Measurements from ENCODE around the gene YJEFN3. TPM values are rescaled to one million over a fixed set of nuclear protein-coding genes. Genes with fewer than 3 reads are reported as not detected.
A peak's percentile ranks its signal among the peaks of the same experiment; 100 is the strongest.

The YJEFN3 gene
- total RNA-seq, 4 donors from 2014 or later: 1.2 to 3.3 (median 2.8) TPM

DNA sequence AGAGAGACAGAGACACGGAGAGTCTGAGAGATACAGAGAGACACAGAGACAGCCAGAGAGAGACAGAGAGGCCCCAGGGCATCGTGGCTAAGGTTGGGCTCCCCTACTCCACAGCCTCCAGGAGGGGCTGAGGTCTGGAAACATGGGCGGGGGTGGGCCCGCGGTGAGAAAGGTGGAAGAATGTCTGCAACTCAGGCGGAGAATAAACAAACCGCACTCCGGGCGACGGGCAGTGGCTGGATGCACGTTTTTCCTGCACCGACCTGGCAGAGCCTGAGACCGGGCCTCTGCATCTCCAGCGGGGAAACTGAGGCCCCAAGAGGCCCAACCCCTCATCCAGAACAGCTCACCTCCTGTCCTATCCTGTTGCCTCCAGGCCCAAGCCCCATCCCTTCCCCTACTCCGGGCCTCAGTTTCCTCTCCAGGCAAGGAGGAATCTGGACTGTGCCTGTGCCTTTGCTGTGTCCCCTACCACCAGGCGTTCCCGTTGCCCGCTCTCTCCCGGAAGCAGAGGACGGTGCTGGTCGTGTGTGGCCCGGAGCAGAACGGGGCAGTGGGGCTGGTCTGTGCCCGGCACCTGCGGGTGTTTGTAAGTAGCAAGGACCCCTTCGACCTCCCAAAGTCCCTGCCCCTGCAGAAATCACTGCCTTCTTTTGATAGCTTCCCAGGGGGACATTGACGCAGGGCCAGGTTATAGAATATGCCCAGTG, 6.0 kb downstream of the YJEFN3 start:
- TF ChIP-seq, protein P1, sequence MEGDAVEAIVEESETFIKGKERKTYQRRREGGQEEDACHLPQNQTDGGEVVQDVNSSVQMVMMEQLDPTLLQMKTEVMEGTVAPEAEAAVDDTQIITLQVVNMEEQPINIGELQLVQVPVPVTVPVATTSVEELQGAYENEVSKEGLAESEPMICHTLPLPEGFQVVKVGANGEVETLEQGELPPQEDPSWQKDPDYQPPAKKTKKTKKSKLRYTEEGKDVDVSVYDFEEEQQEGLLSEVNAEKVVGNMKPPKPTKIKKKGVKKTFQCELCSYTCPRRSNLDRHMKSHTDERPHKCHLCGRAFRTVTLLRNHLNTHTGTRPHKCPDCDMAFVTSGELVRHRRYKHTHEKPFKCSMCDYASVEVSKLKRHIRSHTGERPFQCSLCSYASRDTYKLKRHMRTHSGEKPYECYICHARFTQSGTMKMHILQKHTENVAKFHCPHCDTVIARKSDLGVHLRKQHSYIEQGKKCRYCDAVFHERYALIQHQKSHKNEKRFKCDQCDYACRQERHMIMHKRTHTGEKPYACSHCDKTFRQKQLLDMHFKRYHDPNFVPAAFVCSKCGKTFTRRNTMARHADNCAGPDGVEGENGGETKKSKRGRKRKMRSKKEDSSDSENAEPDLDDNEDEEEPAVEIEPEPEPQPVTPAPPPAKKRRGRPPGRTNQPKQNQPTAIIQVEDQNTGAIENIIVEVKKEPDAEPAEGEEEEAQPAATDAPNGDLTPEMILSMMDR (IDR thresholded peaks at IDR 0.05): no peak
- TF ChIP-seq POLR2AphosphoS5 (IDR thresholded peaks at IDR 0.05) (no peak), EP300 (IDR thresholded peaks at IDR 0.05) (no peak), POLR2A (IDR thresholded peaks at IDR 0.05; ENCODE audit: low read depth) (no peak)
- DNase-seq (ENCODE audit: extremely low spot score): no peak
- no peak overlapping the region for H3K27ac ChIP-seq (replicated peaks in 1 of 4)
- no peaks in the 10 kb centered on the region for H3K9me3 ChIP-seq
- intact Hi-C loops (cut with DNase I): loop anchor here (5.0 kb wide), 1 partner anchor 423 kb away; no protein-coding TSS in a partner anchor
- no peak overlapping the region for H3K4me3 ChIP-seq
- WGBS: 74% methylated on average over 26 of the region's 27 CpGs
- H3K36me3 ChIP-seq: peaks cover 0 to 9% (median 7%) of the 10 kb centered on the region in 4 donors
- peaks cover 21 to 37% (median 31%) of the 10 kb centered on the region in 4 donors for H3K4me1 ChIP-seq
- peaks cover 6 to 29% (median 20%) of the 10 kb centered on the region in 4 donors for H3K27me3 ChIP-seq

DNA sequence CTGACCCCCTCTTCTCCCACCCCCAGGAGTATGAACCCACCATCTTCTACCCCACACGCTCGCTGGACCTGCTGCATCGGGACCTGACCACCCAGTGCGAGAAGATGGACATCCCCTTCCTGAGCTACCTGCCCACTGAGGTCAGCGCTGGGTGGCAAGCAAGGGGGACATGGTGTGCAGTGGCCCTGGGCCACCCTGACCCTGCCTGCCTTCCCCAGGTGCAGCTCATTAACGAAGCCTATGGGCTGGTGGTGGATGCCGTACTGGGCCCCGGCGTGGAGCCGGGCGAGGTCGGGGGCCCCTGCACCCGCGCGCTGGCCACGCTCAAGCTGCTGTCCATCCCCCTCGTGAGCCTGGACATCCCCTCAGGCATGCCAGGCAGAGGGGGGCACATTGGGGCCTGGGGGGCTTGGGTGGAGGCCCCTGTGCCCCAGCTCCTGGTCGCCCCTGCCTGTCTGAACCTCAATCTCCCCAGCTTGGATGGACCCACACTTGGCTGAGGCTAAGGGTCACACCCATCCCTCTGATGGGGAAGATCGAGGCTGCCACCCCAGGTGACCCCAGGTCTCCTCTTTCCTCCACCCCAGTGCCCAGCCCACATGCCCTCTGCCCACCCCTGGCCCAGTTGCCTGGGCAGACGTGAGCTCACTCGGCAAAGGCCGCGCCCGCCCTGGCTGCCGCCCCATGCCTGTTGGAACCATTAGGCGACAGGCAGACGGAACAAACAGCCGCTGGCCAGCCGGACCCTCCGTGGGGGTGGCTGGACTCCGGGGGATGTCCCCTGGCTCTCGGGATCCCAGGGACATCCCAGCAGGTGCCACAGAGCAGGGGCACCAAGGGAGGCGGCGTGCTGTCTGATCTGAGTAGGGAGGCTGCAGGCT, 6.8 kb downstream of the YJEFN3 start:
- intact Hi-C loops (cut with DNase I): no loop called here
- Histone ChIP-seq H3K27ac (replicated peaks in 1 of 4) (no peak overlapping the region), H3K9me3 (peaks cover 0 to 4% (median 0%) of the 10 kb centered on the region in 4 donors), H3K4me3 (no peak overlapping the region), H3K4me1 (peaks cover 25 to 46% (median 39%) of the 10 kb centered on the region in 4 donors), H3K36me3 (peaks cover 0 to 9% (median 6%) of the 10 kb centered on the region in 4 donors), H3K27me3 (peaks cover 10 to 37% (median 28%) of the 10 kb centered on the region in 4 donors)
- TF ChIP-seq, protein P1 (IDR thresholded peaks at IDR 0.05): no peak
- TF ChIP-seq EP300 (IDR thresholded peaks at IDR 0.05) (no peak), POLR2AphosphoS5 (IDR thresholded peaks at IDR 0.05) (no peak), POLR2A (IDR thresholded peaks at IDR 0.05; ENCODE audit: low read depth) (no peak)
- no peak for DNase-seq (ENCODE audit: extremely low spot score)
- 90% methylated on average over 29 of the region's 34 CpGs for WGBS

DNA sequence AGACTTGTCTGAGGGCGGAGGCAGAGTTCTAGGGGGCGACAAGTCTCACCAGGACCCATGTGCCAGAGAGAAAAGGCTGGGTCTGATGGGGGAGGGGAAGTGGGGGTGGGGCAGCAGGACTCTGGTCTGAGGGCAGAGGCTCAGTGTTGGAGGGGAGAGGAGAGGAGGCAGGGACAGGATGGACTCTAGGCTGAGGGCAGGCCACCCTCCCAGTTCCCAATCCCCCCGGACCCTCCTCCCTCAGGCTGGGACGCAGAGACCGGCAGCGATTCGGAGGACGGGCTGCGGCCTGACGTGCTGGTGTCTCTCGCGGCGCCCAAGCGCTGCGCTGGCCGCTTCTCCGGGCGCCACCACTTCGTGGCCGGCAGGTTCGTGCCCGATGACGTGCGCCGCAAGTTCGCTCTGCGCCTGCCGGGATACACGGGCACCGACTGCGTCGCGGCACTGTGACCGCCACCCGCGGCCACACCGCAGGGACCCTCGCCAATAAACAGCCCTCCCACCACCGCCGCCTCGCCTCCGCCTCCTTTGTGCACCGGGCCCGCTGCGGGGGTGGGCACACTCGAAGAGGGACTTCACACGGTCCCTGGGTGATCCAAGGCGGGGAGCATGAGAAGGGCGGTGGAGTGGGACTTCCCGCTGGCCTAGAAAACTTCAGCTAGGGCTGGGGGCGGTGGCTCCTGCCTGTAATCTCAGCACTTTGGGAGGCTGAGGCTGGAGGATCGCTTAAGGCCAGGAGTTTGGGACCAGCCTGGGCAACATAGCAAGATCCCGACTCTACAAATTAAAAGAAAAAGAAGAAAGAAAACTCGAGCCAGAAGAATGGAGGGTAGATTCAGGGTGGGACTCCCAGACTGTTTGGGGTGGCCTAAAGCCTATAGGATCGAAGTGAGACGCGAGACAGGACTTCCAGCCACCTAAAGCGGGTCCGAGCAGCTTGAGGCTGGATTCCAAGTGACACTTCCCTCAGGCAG, 8.7 kb downstream of the YJEFN3 start:
- Histone ChIP-seq H3K9me3 (peaks cover 0 to 4% (median 0%) of the 10 kb centered on the region in 4 donors), H3K4me1 (peaks cover 31 to 53% (median 45%) of the 10 kb centered on the region in 4 donors), H3K27me3 (peaks cover 13 to 55% (median 46%) of the 10 kb centered on the region in 4 donors), H3K36me3 (peaks cover 0 to 9% (median 6%) of the 10 kb centered on the region in 4 donors), H3K4me3 (peak overlapping the region; percentile 40 to 51 (median 42)), H3K27ac (replicated peaks in 1 of 4) (no peak overlapping the region)
- intact Hi-C loops (cut with DNase I): no loop called here
- TF ChIP-seq POLR2A (IDR thresholded peaks at IDR 0.05; ENCODE audit: low read depth) (no peak), EP300 (IDR thresholded peaks at IDR 0.05) (no peak), POLR2AphosphoS5 (IDR thresholded peaks at IDR 0.05) (no peak)
- TF ChIP-seq, protein P1 (IDR thresholded peaks at IDR 0.05): no peak
- 37% methylated on average over 57 of the region's 59 CpGs for WGBS
- DNase-seq (ENCODE audit: extremely low spot score): no peak

All from esophagus muscularis mucosa (tissue), 4 donors.